NCI-H69 (cell line): ENCODE results near the gene MAVS.
"Not testable (repeated sequence)": the region's sequence is repeated elsewhere in the genome, so short reads cannot be mapped to it uniquely, and the experiment has no call there.

ENCODE experiments used
- DNase-seq: peaks from one replicate; lab custom pipeline; 2025; lab: John Stamatoyannopoulos, UW

The MAVS gene

GRCh38 chr20:3815703-3816315 lies 30.8 kb upstream of the MAVS start:
- DNase-seq = no peak

- DNase-seq = peak; percentile 94
These were observed 28.2 kb upstream of the MAVS start for GRCh38 chr20:3818155-3819151.

GRCh38 chr20:3819411-3820047 lies 27.1 kb upstream of the MAVS start:
- no peak for DNase-seq

DNA sequence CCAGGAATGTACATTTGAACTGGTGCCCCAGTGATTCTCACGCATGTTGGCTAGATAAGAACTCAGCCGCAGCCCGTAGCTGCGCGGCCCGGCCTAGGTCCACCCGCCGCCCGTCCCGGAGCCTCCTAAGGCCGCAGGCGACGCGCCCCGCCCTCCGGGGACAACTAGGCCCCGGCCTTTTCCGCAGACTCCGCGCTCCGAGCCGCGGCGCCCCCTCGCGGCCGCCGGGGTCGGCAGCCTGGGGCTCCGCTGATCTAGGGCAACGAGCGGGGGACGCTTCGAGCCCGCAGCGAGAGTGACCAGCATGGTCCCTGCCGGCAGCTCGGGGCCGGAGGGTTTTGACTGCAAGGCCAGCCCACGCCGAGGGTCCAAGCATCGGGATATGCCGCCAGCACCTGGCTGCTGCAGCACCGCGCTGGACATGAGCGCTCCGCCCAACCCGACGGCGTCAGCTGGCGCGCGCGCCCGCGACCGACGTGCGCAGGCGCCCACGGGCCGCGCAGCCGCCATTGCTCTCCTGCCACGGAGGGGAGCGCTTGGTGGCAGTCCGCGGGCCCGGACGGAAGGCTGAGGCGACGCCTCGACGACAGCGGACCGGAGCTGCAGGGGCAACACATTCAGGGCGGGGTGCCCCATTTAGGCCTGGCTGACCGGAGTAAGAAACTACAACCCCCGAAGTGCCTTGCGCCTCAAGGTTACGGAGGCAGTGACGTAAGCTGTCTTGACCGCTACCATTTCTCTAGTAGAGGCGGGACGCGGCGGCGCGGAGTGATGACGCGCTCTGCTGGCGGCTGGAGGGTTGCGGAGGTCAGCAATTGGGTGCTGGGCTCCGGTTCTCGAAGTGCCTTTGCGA lies 26.4 kb upstream of the MAVS start, which contains the start of gene AP5S1:
Gene AP5S1, plus strand, starts transcription at position 500 of the 853 bp plus-strand sequence. CDS start 1,571 bp downstream, outside the sequence.
- peak; percentile 98 for DNase-seq

DNA sequence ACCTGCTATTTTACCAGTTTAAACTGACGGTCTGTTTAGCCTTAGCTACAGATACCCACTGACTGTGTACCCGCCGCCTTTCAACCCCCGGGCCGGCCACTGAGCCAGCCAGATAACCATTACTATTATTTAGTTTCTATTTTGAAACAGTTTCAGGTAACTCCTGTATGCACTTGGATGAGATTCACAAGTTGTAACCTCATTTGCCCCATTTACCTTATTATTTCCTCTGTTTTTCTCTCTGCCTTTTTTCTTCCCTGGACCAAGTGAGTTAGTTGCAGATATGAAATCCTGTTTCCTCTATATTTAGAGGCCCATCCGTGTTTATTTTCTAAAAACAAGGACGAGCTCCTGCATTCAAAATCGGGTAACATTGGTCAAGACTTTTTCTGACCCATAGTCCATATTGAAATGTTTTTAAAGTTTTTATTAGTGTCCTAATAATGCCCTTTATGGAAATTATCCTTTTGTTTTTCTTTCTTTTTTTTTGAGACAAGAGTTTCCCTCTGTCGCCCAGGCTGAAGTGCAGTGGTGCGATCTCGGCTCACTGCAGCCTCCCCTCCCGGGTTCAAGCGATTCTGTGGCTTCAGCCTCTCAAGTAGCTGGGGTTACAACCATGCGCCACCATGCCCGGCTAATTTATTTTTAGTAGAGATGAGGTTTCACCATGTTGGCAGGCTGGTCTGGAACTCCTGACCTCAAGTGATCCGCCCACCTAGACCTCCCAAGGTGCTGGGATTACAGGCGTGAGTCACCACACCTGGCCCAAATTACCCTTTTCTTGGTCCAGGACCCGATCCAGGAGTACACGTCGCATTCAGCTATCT lies 25.5 kb upstream of the MAVS start:
- no peak for DNase-seq

GRCh38 chr20:3821996-3822395 lies 24.6 kb upstream of the MAVS start:
- DNase-seq = no peak

GRCh38 chr20:3823881-3824280 lies 22.8 kb upstream of the MAVS start:
- no peak for DNase-seq

DNA sequence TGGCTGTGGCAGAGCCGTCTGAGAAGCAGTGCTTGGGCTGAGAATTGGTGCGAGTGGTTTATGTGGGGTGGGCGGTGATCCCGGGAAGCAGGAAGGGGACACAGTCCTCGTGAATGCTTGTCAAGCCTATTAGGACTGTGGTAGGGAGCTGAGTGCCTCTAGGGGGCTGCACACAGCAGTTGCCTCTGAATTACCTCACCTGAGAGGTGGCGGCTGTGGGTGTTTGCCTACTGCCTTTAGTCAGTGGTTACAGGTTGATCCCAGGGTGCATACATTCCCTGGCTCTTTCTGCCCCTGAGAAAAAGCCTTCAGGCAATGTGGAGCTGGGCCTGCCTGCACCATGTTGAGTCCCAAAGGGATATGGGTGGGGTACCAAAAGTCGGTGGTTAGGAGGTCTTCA lies 21.1 kb upstream of the MAVS start:
- DNase-seq = peak; percentile 10

- DNase-seq = no peak
These were observed 20.2 kb upstream of the MAVS start for GRCh38 chr20:3826420-3826819.

GRCh38 chr20:3828798-3829197 lies 17.8 kb upstream of the MAVS start:
- DNase-seq = no peak

- DNase-seq = not testable (repeated sequence)
These were observed 16.7 kb upstream of the MAVS start for GRCh38 chr20:3829891-3830290.

GRCh38 chr20:3836132-3836531 lies 10.5 kb upstream of the MAVS start:
- no peak for DNase-seq

DNA sequence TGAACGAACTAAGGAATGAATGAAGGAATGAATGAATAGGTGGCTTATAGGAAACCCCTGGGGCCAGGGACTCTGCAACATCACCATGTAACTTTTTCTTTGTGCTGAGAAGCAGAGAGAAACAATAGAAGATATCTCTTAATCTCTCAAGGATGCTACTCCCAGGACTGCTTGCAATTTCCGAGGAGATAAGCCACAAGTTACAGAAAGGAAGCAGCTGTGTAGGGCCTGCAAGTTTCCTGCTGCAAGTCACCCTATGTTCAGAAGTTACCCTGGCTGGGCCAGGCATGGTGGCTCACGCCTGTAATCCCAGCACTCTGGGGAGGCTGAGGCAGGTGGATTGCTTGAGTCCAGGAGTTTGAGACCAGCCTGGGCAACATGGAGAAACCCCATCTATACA lies 7.3 kb upstream of the MAVS start:
- no peak for DNase-seq

DNA sequence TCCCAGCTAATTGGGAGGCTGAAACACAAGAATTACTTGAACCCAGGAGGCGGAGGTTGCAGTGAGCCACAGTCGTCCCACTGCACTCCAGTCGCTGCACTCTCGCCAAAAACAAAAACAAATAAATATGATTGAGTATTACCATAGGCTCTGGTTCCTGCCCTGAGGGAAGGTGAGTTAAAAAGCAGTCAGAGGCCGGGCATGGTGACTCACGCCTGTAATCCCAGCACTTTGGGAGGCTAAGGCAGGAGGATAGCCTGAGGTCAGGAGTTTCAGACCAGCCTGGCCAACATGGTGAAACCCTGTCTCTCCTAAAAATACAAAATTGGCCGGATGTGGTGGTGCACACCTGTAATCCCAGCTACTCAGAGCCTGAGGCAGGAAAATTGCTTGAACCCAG lies 6.4 kb upstream of the MAVS start:
- not testable (repeated sequence) for DNase-seq

DNA sequence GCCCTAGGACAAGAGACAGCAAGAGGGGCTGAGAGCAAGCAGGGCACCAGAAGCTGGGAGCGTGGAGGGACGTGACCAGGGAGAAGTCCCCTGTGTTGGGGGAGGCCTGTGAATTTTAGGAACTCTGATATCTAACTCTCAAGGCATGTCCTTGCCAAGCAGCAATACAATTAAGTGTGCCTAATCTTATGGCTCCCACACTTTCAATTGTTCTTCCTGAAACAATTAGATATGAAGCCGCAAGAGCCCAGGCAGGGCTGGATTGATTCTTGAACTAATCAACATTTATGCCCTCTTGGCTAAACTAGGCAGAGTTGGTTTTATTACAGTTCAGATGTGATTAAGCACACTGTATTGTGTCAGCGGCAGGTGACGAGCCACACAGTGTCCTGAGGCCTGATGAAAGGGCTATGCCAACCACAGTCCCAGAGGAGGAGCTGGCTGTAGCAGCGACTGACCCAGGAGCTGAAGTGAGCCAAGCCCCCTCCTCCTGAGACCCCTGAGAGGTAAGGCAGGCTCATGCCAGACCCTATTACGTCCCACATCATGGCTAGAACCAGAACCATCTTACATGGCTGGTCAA lies 4.2 kb upstream of the MAVS start:
- DNase-seq = no peak

- no peak for DNase-seq
These were observed 3.1 kb upstream of the MAVS start for GRCh38 chr20:3843490-3843889.

- not testable (repeated sequence) for DNase-seq
These were observed 2.5 kb upstream of the MAVS start for GRCh38 chr20:3843990-3844619.

DNA sequence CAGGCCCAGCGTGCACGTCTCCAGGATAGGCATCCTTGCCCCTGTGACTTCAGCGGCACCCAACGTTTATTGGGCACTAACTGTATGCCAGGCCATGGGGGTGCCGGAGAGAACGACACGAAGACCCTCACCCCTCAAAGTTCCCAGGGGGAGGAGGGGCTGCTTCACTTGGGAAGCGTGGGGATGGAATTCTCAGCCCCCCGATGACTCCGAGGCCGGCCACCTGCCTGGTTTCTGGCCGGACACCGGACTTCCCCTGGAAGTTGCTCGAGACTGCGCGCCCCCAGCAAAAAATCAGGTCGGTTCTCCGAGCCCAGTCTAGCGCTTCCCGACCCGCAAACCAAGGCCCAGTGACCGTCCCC lies 275 bp upstream of the MAVS start:
- DNase-seq = no peak

GRCh38 chr20:3847429-3847940 lies 851 bp downstream of the MAVS start:
- DNase-seq = no peak

DNA sequence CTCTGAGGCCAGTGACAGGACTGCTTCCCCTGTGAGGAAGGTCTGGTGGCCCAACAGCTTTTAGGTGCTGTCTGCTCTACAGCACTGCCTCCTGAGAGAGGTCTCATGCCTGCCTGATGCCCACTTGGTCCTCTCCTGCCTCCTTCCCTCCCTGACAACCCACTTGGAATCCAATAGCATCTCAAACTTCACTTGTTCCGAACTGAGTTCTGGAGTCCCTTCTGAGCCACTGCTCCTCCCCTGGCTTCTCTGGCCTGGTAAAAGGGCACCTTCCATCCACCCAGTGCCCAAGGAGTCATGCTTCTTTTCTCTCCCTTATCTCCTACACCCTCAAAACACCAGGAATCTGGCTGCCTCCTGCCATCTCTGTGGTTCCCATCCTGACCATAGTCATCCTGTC lies 1.9 kb downstream of the MAVS start:
- no peak for DNase-seq
